SK-N-SH (cell line): ENCODE results near the gene KLF7.

Experiments used
- CTCF ChIP-seq: fragments of 200-600 bp; sonication (generic); IDR thresholded peaks from 2 replicates; pipeline ENCODE4 v1.6.1; 2017; ENCODE audit warnings: antibody characterized with exemption, mild to moderate bottlenecking, moderate library complexity
- EP300 ChIP-seq, 2 experiments: IDR thresholded peaks; 2 replicates each; pipeline versions ENCODE4 v1.4.0 to v1.6.1; 2012; ENCODE audit warnings: borderline replicate concordance in 1 of 2, low read depth in 1 of 2, low read length in 1 of 2
- FOXJ3 ChIP-seq: sonication (generic); formaldehyde crosslinking; IDR thresholded peaks from 2 replicates; pipeline ENCODE4 v1.5.1; 2020; ENCODE audit warnings: mild to moderate bottlenecking, missing genetic modification reagents
- NFIC ChIP-seq: IDR thresholded peaks from 2 replicates; pipeline ENCODE4 v1.4.0; 2012; ENCODE audit warnings: borderline replicate concordance
- POLR2AphosphoS5 ChIP-seq: IDR thresholded peaks from 2 replicates; pipeline ENCODE4 v1.6.1; 2012; ENCODE audit warnings: low read depth, low read length
- RAD21 ChIP-seq: IDR thresholded peaks from 2 replicates; pipeline ENCODE4 v1.6.1; 2012; ENCODE audit warnings: mild to moderate bottlenecking, low read length
- REST ChIP-seq: IDR thresholded peaks from 2 replicates; pipeline ENCODE4 v1.6.1; 2012; ENCODE audit warnings: mild to moderate bottlenecking, low read depth, low read length, moderate library complexity
- TAF1 ChIP-seq: IDR thresholded peaks from 2 replicates; pipeline ENCODE4 v1.6.1; 2012; ENCODE audit warnings: low read depth, mild to moderate bottlenecking, low read length, moderate library complexity, borderline replicate concordance
- YY1 ChIP-seq: IDR thresholded peaks from 2 replicates; pipeline ENCODE4 v1.4.0; 2012; ENCODE audit warnings: low read depth, mild to moderate bottlenecking

GRCh38 chr2:207163053-207163755, 2.5 kb downstream of the KLF7 start:
- TF ChIP-seq CTCF (no peak), TAF1 (0 out of 2 replicates have a peak, but pooled peaks have one; percentile 26), EP300 (IDR thresholded peaks at IDR 0.05; ENCODE audit: borderline replicate concordance in 1 of 2, low read depth in 1 of 2, low read length in 1 of 2) (no peak; a peak in 1 of 4 replicates), POLR2AphosphoS5 (peak; percentile 21; the same call in 1 of the 2 replicates), YY1 (no peak), REST (peak; percentile 22; the same call in 1 of the 2 replicates), RAD21 (no peak), NFIC (peak; percentile 55; the same call in 1 of the 2 replicates), FOXJ3 (0 out of 2 replicates have a peak, but pooled peaks have one; percentile 26)
